ENCODE measurements around the gene A3GALT2. TPM values are rescaled to one million over a fixed set of nuclear protein-coding genes. Genes with fewer than 3 reads are reported as not detected.

Gene A3GALT2
- total RNA-seq, 1 experiment from 2014 or later: not detected

DNA sequence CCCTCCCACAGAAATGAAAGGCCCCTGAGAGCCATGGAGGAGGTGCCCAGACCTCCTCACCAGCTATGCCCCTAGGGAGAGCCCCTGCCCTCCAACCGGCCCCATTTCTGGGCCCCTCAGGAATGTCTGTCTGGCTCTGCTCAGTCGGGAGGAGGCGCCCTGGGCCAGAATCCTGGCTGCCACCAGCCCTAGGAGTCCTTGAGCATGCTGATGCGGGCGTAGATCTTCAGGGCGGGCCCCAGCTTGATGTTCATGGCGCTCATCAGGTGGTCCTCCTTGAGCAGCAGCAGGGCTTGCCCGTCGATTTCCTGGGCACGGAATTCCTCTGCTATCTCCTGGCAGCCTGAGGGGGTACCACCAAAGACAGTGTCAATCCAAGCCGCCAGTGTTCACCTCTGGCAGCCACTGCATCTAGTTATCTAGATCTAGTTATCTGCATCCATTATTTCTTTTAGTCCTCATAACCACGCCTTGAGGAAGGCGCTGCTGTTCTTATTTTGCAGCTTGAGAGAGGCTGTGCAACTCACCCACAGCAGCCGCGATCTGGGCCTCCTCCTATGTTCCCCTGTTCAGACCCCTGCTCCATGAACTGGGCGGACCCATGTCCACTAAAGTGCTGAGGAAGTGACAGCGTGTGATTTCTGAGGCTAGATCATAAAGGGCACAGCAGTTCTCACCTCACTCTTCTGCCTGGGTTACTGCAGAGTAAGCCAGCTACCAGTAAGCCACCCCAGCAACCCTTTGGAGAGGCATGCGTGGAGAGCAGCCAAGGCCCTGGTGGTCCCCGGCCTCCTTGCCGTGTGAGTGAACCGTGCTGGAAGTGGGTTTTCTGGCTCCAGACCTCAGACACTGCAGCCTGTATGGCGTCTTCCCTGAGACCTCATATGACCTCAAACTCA lies 4.0 kb upstream of the A3GALT2 start:
- H3F3A ChIP-seq (ENCODE audit: insufficient read depth, low read depth): peaks cover 66% of the 10 kb centered on the region; the same call in 1 of the 2 replicates
- peaks cover 53% of the 10 kb centered on the region for H3K36me3 ChIP-seq (ENCODE audit: low read depth)
- no peaks in the 10 kb centered on the region for H3K9me2 ChIP-seq (ENCODE audit: insufficient read depth)
- no peak overlapping the region for H3K27ac ChIP-seq
- no peaks in the 10 kb centered on the region for H3K27me3 ChIP-seq (ENCODE audit: insufficient read depth, low read depth)
- TF ChIP-seq CTCF (conservative IDR thresholded peaks at IDR 0.05) (no peak), EZH2 (IDR thresholded peaks at IDR 0.05; ENCODE audit: low read depth) (no peak)
- no TSS peak for BruUV-seq (replicated peaks)
- DNase-seq: no peak
- ChIA-PET POLR2A (ENCODE audit: unreplicated experiment) (no interaction called here), CTCF (no interaction called here)
- no peak overlapping the region for H3K4me2 ChIP-seq
- no peaks in the 10 kb centered on the region for H3K9me3 ChIP-seq (ENCODE audit: insufficient read depth, low read depth)
- H2AFZ ChIP-seq: no peak overlapping the region
- peaks cover 35% of the 10 kb centered on the region for H4K20me1 ChIP-seq (ENCODE audit: insufficient read depth)
- H3K4me3 ChIP-seq: no peak overlapping the region
- intact Hi-C loops (cut with micrococcal nuclease; ENCODE audit: unreplicated experiment): no loop called here
- 0 out of 2 replicates have a peak, but pooled peaks cover 4% of the 10 kb centered on the region for H3K4me1 ChIP-seq (replicated peaks; ENCODE audit: insufficient read depth)
- H3K79me2 ChIP-seq (ENCODE audit: low read depth): no peaks in the 10 kb centered on the region

GRCh38 chr1:33323663-33324477 lies 3.0 kb upstream of the A3GALT2 start:
- Histone ChIP-seq H3K4me2 (no peak overlapping the region), H3K79me2 (ENCODE audit: low read depth) (no peaks in the 10 kb centered on the region), H3K36me3 (ENCODE audit: low read depth) (peaks cover 44% of the 10 kb centered on the region), H3K4me1 (replicated peaks; ENCODE audit: insufficient read depth) (no peaks in the 10 kb centered on the region), H3K9me3 (ENCODE audit: insufficient read depth, low read depth) (no peaks in the 10 kb centered on the region), H4K20me1 (ENCODE audit: insufficient read depth) (peaks cover 29% of the 10 kb centered on the region), H3F3A (ENCODE audit: insufficient read depth, low read depth) (peaks cover 62% of the 10 kb centered on the region; the same call in 1 of the 2 replicates), H3K9me2 (ENCODE audit: insufficient read depth) (no peaks in the 10 kb centered on the region), H3K4me3 (no peak overlapping the region), H3K27me3 (ENCODE audit: insufficient read depth, low read depth) (no peaks in the 10 kb centered on the region), H2AFZ (no peak overlapping the region), H3K27ac (no peak overlapping the region)
- POLR2A ChIA-PET (ENCODE audit: unreplicated experiment): no interaction called here
- no peak for DNase-seq
- CTCF ChIA-PET: no interaction called here
- TF ChIP-seq EZH2 (IDR thresholded peaks at IDR 0.05; ENCODE audit: low read depth): no peak
- TF ChIP-seq CTCF (conservative IDR thresholded peaks at IDR 0.05): no peak
- intact Hi-C loops (cut with micrococcal nuclease; ENCODE audit: unreplicated experiment): no loop called here
- no TSS peak for BruUV-seq (replicated peaks)

DNA sequence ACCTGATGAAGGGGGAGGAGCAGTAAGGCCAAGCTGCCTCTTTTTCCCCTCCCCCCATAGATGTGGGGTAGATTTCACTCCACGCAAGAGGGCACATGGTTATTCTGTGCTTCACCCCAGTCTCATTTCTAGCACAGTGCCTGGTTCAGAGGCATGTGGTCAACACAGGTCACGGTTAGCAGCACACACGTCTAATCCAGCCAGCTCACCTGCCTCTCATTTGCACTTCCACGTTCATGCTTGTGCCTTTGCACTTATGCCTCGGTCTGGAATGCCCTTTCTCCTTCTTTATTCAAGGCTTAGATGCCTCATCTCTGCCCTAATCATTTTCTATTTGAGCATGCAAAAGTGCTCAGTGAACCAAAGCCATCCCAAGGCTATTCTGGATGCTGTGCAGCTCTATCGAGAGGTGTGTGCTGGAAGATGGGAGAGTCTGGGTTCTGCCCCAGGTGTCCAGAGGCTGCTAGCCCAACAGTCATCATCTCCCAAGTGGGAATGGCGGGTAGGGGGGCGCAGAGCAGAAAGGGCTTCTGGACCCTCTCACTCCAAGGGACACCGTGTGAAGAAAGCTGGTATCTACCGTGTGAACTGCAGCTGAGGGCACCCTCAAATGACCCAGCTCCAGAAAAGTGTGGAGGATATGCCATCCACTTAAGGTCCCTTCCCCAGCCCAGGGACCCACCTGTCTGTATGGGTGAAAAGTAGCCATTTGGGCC lies 2.1 kb upstream of the A3GALT2 start:
- H3K36me3 ChIP-seq (ENCODE audit: low read depth): peaks cover 36% of the 10 kb centered on the region

More for the DNA sequence above, 2.1 kb upstream of the A3GALT2 start:
- peaks cover 57% of the 10 kb centered on the region; the same call in 1 of the 2 replicates for H3F3A ChIP-seq (ENCODE audit: insufficient read depth, low read depth)
- DNase-seq: no peak
- no peaks in the 10 kb centered on the region for H3K27me3 ChIP-seq (ENCODE audit: insufficient read depth, low read depth)
- no peaks in the 10 kb centered on the region for H3K4me1 ChIP-seq (replicated peaks; ENCODE audit: insufficient read depth)
- no peaks in the 10 kb centered on the region for H3K79me2 ChIP-seq (ENCODE audit: low read depth)
- H2AFZ ChIP-seq: no peak overlapping the region
- ChIA-PET POLR2A (ENCODE audit: unreplicated experiment) (interaction anchor here (0.6 kb wide), 1 partner anchor 24 kb away, joined by 3 read pairs; no protein-coding TSS in a partner anchor), CTCF (no interaction called here)
- no peak overlapping the region for H3K4me2 ChIP-seq
- TF ChIP-seq CTCF (conservative IDR thresholded peaks at IDR 0.05) (no peak), EZH2 (IDR thresholded peaks at IDR 0.05; ENCODE audit: low read depth) (no peak)
- no peak overlapping the region for H3K4me3 ChIP-seq
- BruUV-seq (replicated peaks): no TSS peak
- intact Hi-C loops (cut with micrococcal nuclease; ENCODE audit: unreplicated experiment): no loop called here
- no peak overlapping the region for H3K27ac ChIP-seq
- H3K9me2 ChIP-seq (ENCODE audit: insufficient read depth): no peaks in the 10 kb centered on the region
- peaks cover 22% of the 10 kb centered on the region for H4K20me1 ChIP-seq (ENCODE audit: insufficient read depth)
- no peaks in the 10 kb centered on the region for H3K9me3 ChIP-seq (ENCODE audit: insufficient read depth, low read depth)

Data from PC-9 (cell line).